GM23248 (cell line): ENCODE results near the gene CDH7.

ENCODE experiments used
- EZH2 ChIP-seq: fragments of 200-600 bp; sonication (generic); IDR thresholded peaks from 2 replicates; pipeline ENCODE4 v1.6.1; 2018; ENCODE audit warnings: antibody characterized with exemption, mild to moderate bottlenecking; ENCODE audit not compliant: insufficient read depth, poor library complexity, severe bottlenecking
- EZH2phosphoT487 ChIP-seq: fragments of 200-600 bp; sonication (generic); IDR thresholded peaks from 2 replicates; pipeline ENCODE4 v1.6.1; 2018; ENCODE audit warnings: antibody characterized with exemption, moderate library complexity, mild to moderate bottlenecking, low read depth; ENCODE audit not compliant: insufficient read depth

- TF ChIP-seq EZH2, result no peak
- TF ChIP-seq EZH2phosphoT487, result no peak
Measured at GRCh38 chr18:65750389-65751154, at the start of gene CDH7.
